NCI-H146 treated with DMSO at 0.1 percent for 48 hours (cell line): Measurements from ENCODE around the gene RHOV.
A peak's percentile ranks its signal among the peaks of the same experiment; 100 is the strongest.
"Not testable (repeated sequence)": the region's sequence is repeated elsewhere in the genome, so short reads cannot be mapped to it uniquely, and the experiment has no call there.

Experiments
- DNase-seq: peaks from one replicate; lab custom pipeline; 2025; ENCODE audit not compliant: unreplicated experiment; lab: John Stamatoyannopoulos, UW

Gene RHOV

DNA sequence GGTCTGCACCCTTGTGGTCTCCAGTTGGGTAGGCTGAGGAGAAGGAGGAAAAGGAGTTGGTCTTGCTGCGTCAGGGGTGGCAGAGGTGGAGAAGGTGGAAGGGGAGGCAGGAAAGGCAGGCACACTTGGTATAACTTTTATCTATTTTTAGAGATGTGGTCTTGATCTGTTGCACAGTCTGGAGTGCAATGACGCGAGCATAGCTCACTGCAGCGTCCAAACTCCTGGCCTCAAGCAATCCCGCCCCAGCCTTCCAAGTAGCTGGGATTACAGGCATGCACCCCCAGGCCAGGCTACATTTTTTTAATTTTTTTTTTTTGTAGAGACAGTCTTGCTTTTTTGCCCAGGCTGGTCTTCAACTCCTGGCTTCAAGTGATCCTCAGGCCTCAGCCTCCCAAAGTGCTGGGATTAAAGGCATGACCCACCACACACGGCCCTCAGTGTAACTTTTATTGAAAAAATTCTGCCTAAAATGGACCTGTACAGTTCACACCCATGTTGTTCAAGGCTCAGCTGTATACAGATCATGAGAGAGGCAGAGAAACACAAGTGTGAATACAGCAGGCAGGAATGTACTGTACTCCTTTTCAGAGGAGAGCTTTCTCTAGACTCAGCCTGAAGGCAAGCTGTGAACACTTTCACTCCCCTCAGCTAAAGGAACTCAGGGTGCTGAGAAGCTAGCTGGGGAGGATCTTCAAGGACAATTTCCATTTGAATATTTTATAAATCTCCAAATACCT lies 2.1 kb upstream of the RHOV start:
- no peak for DNase-seq

- DNase-seq, result no peak
Measured at GRCh38 chr15:40872791-40873693, 992 bp downstream of the RHOV start.

- DNase-seq, result no peak
Measured at GRCh38 chr15:40871749-40872617, 2.1 kb downstream of the RHOV start.

DNA sequence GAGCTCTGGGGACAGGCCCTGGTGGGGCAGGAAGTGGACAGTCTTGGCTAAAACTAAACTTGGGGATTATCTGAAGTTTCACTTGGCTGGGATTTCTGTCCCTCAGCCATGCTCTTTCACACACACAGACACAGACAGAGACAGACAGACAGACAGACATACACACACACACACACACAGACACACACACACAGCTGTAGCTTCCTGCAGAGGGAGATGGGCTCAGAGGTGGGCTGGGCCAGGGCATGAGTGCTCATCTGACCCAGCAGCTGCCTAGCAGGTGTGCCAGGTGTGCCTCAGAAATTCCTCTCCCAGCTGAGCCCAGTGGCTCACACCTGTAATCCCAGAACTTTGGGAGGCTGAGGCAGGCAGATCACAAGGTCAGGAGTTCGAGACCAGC lies 3.3 kb downstream of the RHOV start:
- DNase-seq, result no peak

DNA sequence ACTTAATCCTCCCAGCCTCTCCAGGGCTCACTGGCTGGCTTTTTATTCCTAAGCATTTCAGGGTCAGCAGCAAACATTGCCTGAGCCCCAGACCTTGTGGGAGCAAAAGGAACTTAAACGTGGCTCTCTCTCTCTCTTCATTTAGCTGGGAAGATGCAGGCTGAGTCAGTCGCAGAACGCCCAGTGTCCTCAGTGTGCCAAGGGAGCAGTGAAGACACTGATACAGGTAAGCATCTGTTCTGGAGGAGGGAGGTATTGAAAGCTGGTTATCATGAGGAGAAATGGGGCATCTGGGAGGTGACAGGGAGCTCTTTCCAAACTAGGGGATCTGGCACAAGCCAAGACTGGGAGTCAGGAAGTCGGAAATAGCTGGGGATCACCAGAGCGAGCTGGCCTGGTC lies 4.3 kb downstream of the RHOV start:
- no peak for DNase-seq

- DNase-seq, result no peak
Measured at GRCh38 chr15:40867199-40867598, 6.8 kb downstream of the RHOV start.

GRCh38 chr15:40863660-40864270 lies 10.3 kb downstream of the RHOV start:
- no peak for DNase-seq

DNA sequence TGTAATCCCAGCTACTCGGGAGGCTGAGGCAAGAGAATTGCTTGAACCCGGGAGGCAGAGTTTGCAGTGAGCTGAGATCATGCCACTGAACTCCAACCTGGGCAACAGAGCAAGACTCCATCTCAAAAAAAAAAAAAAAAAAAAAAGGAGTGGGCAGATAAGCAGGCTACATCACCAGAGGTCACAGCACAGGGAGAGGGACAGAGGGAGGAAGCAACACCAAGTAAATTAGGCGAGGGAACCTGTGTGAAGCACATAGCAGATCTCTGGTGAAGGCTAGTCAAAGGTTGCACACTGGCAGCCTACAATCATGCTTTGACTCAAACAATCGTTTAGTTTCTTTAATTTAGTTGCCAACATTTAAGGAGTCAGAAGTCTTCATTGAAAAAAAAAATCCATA lies 12.9 kb downstream of the RHOV start:
- not testable (repeated sequence) for DNase-seq

DNA sequence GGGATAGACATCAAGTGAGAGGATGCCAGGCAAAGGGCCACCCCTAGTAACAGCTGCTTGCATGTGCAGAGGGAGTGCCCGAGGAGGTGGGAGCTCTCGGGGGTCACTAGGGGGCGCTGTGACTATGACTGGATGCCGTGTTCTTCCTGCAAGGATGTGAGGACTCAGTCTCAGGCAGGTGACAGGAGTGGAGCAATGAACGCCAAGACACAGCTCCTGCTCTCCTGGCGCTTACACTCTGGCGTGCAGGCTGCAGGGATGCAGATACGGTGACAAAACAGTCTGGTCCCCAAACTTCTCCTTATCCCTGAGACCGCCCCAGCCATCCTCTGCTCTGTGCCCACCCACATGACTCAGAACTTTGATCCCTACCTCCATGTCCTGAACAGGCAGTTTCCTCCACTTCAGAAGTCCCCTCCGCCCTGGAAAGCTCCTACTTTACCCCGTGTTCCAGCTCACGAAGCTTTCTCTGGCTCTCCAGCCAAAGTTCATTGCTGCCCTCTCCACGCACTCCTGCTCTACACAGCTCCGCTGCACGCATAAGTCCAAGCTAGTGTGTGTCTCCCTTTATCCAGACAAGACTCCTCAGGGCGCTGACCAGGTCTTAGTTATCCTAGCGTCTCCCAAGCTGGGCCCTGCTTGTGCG lies 14.7 kb downstream of the RHOV start:
- DNase-seq, result peak; percentile 21

GRCh38 chr15:40858706-40859105 lies 15.3 kb downstream of the RHOV start:
- DNase-seq, result no peak

DNA sequence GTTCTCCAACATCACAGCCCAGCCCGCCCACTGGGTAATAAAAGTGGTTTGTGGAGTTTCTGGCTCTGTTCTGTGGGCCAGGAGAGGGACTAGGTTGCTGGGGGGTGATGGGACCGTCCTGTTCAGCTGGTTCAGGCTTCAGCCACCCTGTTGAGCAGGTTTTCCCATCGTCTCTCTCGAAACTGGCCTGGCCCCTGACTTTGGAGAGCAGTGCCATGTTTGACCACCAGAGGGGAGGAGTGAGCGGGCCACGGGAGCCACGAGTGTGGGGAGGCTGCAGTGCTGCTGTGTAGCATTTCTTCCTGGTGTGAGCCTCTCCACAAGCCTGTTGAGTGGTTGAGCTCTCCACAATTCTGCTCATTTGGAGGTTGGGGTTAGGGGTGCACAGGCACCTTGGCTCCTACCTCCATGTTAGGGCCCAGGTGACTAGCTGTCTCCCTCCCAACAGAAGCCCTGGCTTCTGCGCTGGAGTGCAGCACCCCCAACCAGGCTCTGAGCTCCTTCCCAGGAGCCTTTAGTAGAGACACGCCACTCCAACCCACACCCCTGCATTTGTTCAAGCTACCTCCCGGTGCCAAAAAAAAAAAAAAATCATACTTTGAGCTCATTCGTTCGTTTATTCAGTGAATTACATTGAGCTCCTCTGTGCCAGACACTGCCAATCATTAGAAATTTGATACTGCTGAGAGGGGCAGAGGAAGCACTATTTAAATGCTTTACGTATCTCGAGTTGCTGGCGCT lies 16.3 kb downstream of the RHOV start:
- DNase-seq, result no peak

GRCh38 chr15:40856746-40857145 lies 17.3 kb downstream of the RHOV start:
- DNase-seq, result no peak

- DNase-seq, result no peak
Measured at GRCh38 chr15:40855706-40856234, 18.3 kb downstream of the RHOV start.

GRCh38 chr15:40854161-40854560 lies 19.9 kb downstream of the RHOV start:
- DNase-seq, result no peak

DNA sequence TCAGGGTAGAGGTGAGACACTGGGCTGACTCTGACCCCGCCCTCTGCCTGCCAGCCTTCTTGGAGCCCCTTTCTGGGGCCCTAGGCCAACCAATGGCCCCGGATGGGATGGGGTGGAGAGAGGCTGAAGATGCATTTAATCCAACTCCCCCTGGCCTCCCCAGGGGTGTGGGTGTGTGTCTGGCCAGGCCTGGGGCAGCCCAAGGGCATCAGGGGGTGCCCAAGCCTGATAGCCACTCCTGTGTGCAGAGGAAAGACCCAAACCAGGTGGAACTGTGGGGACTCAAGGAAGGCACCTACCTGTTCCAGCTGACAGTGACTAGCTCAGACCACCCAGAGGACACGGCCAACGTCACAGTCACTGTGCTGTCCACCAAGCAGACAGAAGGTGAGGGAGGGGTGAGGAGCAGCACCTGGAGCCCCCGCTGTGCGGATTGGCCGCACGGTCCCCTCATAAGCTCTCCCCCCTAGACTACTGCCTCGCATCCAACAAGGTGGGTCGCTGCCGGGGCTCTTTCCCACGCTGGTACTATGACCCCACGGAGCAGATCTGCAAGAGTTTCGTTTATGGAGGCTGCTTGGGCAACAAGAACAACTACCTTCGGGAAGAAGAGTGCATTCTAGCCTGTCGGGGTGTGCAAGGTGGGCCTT lies 20.7 kb downstream of the RHOV start:
- no peak for DNase-seq

DNA sequence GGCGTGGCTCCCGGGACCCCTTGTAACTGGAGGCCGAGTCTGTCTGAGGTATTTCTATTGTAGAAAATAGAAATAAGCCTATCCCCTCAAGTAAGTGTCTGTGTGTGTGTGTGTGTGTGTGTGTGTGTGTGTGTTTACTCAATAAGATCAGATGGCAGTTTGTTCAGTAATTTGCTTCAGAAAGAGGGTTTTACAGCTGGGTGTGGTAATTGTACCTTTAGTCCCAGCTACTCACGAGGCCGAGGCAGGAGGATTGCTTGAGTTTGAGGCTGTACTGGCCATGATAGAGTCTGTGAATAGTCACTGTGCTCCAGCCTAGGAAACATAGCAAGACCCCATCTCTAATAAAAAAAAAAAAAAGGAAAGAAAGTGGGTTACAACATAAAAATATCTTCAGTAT lies 21.5 kb downstream of the RHOV start:
- no peak for DNase-seq

DNA sequence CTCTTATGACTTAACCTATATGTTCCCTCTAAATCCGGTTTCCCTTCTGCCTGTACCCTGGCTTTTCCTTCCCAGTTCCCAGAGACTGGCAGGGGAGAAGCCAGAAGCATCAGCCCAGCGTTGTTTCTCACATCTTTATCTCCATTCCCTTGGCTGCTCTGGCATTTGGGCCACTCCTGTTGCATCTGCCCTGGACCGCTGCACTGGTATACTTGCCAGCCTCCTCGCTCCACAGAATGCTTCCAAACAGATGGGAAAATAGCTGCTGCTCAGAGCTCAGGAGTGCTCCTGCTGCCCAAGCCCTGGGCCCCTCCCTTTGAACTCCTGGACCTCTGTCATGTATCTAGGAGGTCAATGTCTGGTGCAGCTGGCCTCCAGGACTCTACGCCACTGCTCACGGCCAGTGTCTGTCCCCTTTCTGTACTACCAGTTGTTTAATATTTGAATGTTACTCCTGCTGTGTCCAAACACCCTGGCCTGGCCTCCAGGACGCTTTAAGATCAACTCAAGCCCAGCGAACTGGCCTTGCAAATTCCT lies 23.4 kb downstream of the RHOV start:
- no peak for DNase-seq

GRCh38 chr15:40847223-40847961 lies 26.6 kb downstream of the RHOV start:
- no peak for DNase-seq
